ENCODE results near the gene WIPF3. TPM values are rescaled to one million over a fixed set of nuclear protein-coding genes. Genes with fewer than 3 reads are reported as not detected.
A peak's percentile ranks its signal among the peaks of the same experiment; 100 is the strongest.
"Not testable (repeated sequence)": the region's sequence is repeated elsewhere in the genome, so short reads cannot be mapped to it uniquely, and the experiment has no call there.

The WIPF3 gene
- total and polyA plus RNA-seq, 2 donors from 2014 or later: 3.8 to 4.5 TPM

- Histone ChIP-seq H3K27ac (ENCODE audit: low read depth in 2 of 2, low read length in 2 of 2) (no peak overlapping the region), H3K9ac (ENCODE audit: low read length in 3 of 3) (no peak overlapping the region), H3K27me3 (ENCODE audit: control insufficient read depth, insufficient read depth, low read length) (no peaks in the 10 kb centered on the region), H3K4me3 (ENCODE audit: low read length in 3 of 3) (no peak overlapping the region), H3K4me1 (ENCODE audit: control insufficient read depth in 2 of 3, insufficient read depth in 2 of 3, low read depth in 1 of 3, low read length in 3 of 3) (no peaks in the 10 kb centered on the region), H3K36me3 (ENCODE audit: control insufficient read depth in 2 of 3, insufficient read depth in 3 of 3, low read length in 3 of 3) (no peaks in the 10 kb centered on the region), H3K9me3 (ENCODE audit: control insufficient read depth in 2 of 3, insufficient read depth in 1 of 3, low read length in 3 of 3) (no peaks in the 10 kb centered on the region)
- intact Hi-C loops (cut with DNase I): no loop called here
- TF ChIP-seq CTCF (IDR thresholded peaks at IDR 0.05; ENCODE audit: borderline replicate concordance, extremely low read depth, insufficient read depth): no peak
- FAIRE-seq (no peak), DNase-seq (no peak)
These were observed 152.5 kb downstream of the WIPF3 start for GRCh38 chr7:29958667-29959358.

GRCh38 chr7:29961611-29962010 lies 155.3 kb downstream of the WIPF3 start:
- H3K27ac ChIP-seq (ENCODE audit: low read depth in 2 of 2, low read length in 2 of 2); intact Hi-C loops (cut with DNase I); H3K4me1 ChIP-seq (ENCODE audit: control insufficient read depth in 2 of 3, insufficient read depth in 2 of 3, low read depth in 1 of 3, low read length in 3 of 3); H3K27me3 ChIP-seq (ENCODE audit: control insufficient read depth, insufficient read depth, low read length); H3K9ac ChIP-seq (ENCODE audit: low read length in 3 of 3); H3K36me3 ChIP-seq (ENCODE audit: control insufficient read depth in 2 of 3, insufficient read depth in 3 of 3, low read length in 3 of 3); H3K4me3 ChIP-seq (ENCODE audit: low read length in 3 of 3); FAIRE-seq; H3K9me3 ChIP-seq (ENCODE audit: control insufficient read depth in 2 of 3, insufficient read depth in 1 of 3, low read length in 3 of 3); DNase-seq: not testable (repeated sequence)

GRCh38 chr7:29962035-29962434 lies 155.7 kb downstream of the WIPF3 start:
- H3K27me3 ChIP-seq (ENCODE audit: control insufficient read depth, insufficient read depth, low read length): no peaks in the 10 kb centered on the region
- no peaks in the 10 kb centered on the region for H3K9me3 ChIP-seq (ENCODE audit: control insufficient read depth in 2 of 3, insufficient read depth in 1 of 3, low read length in 3 of 3)
- intact Hi-C loops (cut with DNase I): no loop called here
- no peak overlapping the region for H3K9ac ChIP-seq (ENCODE audit: low read length in 3 of 3)
- no peak overlapping the region for H3K27ac ChIP-seq (ENCODE audit: low read depth in 2 of 2, low read length in 2 of 2)
- TF ChIP-seq CTCF (IDR thresholded peaks at IDR 0.05; ENCODE audit: borderline replicate concordance, extremely low read depth, insufficient read depth): no peak
- no peak for DNase-seq
- FAIRE-seq: peak; percentile 79
- H3K36me3 ChIP-seq (ENCODE audit: control insufficient read depth in 2 of 3, insufficient read depth in 3 of 3, low read length in 3 of 3): no peaks in the 10 kb centered on the region
- no peak overlapping the region for H3K4me3 ChIP-seq (ENCODE audit: low read length in 3 of 3)
- no peaks in the 10 kb centered on the region for H3K4me1 ChIP-seq (ENCODE audit: control insufficient read depth in 2 of 3, insufficient read depth in 2 of 3, low read depth in 1 of 3, low read length in 3 of 3)

- no peaks in the 10 kb centered on the region for H3K9me3 ChIP-seq (ENCODE audit: control insufficient read depth in 2 of 3, insufficient read depth in 1 of 3, low read length in 3 of 3)
- no peak for TF ChIP-seq CTCF (IDR thresholded peaks at IDR 0.05; ENCODE audit: borderline replicate concordance, extremely low read depth, insufficient read depth)
- H3K4me3 ChIP-seq (ENCODE audit: low read length in 3 of 3): no peak overlapping the region
- peaks cover 0 to 2% (median 0%) of the 10 kb centered on the region in 3 donors for H3K36me3 ChIP-seq (ENCODE audit: control insufficient read depth in 2 of 3, insufficient read depth in 3 of 3, low read length in 3 of 3)
- no peak for DNase-seq
- no peaks in the 10 kb centered on the region for H3K27me3 ChIP-seq (ENCODE audit: control insufficient read depth, insufficient read depth, low read length)
- H3K9ac ChIP-seq (ENCODE audit: low read length in 3 of 3): no peak overlapping the region
- FAIRE-seq: no peak
- no peaks in the 10 kb centered on the region for H3K4me1 ChIP-seq (ENCODE audit: control insufficient read depth in 2 of 3, insufficient read depth in 2 of 3, low read depth in 1 of 3, low read length in 3 of 3)
- no peak overlapping the region for H3K27ac ChIP-seq (ENCODE audit: low read depth in 2 of 2, low read length in 2 of 2)
- intact Hi-C loops (cut with DNase I): no loop called here
These were observed 158.7 kb downstream of the WIPF3 start for GRCh38 chr7:29965030-29965429.

Other genes with a start within 250 kb of the WIPF3 start
- gene PRR15, start 242.7 kb upstream of the WIPF3 start, total RNA-seq: 21.2 TPM
- 27.5 TPM for gene PRR15, start 242.7 kb upstream of the WIPF3 start, polyA plus RNA-seq (ENCODE audit: insufficient read depth, low read depth, low replicate concordance)
- gene SCRN1, start 183.3 kb downstream of the WIPF3 start, total RNA-seq: 85.6 TPM
- 22.2 TPM for gene SCRN1, start 183.3 kb downstream of the WIPF3 start, polyA plus RNA-seq (ENCODE audit: insufficient read depth, low read depth, low replicate concordance)
- 15.4 TPM for gene FKBP14, start 220.2 kb downstream of the WIPF3 start, total RNA-seq
- 3.2 TPM for gene FKBP14, start 220.2 kb downstream of the WIPF3 start, polyA plus RNA-seq (ENCODE audit: insufficient read depth, low read depth, low replicate concordance)
- 8.5 TPM for gene PLEKHA8, start 221.9 kb downstream of the WIPF3 start, total RNA-seq
- gene PLEKHA8, start 221.9 kb downstream of the WIPF3 start, polyA plus RNA-seq (ENCODE audit: insufficient read depth, low read depth, low replicate concordance): 4.8 TPM